ENCODE results near the gene PPP1R8.
A peak's percentile ranks its signal among the peaks of the same experiment; 100 is the strongest.

Gene PPP1R8

DNA sequence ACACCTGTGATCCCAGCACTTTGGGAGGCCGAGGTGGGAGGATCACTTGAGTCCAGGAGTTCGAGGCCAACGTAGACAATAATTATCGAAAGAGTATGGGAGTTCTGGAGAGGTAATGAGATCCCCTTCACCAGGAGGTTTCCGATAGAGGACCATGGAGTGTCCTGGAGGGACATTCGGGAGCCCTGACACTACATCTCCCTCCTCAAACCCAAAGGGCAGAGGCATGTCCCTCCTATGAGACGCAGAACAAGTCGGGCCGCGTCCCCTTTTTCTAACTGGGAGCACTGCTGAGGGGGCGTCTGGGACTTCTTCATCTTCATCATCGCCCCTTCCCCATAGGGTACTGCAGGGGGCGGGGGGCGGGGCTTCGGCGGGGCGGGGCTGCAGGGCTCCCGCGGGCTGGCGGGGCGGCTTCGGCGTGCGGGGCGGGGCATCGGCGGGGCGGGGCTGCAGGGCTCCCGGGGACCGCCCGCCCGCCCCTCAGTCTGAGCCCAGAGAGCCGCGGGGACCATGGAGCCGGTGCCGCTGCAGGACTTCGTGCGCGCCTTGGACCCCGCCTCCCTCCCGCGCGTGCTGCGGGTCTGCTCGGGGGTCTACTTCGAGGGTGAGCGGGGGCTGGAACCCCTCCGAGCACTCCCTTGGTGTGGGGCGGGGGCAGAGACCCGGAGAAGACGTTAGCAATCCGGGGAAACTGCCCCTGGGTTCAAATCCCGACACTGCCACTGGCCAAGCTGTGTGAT, 41.6 kb downstream of the PPP1R8 start, which contains the start of gene THEMIS2:
Gene THEMIS2 (plus strand): TSS at position 486 of the 743 bp plus-strand sequence. CDS start 28 bp downstream, at position 514.
- peak; percentile 80 for DNase-seq (ENCODE audit: low read depth)

- DNase-seq (ENCODE audit: low read depth): no peak
Observed at GRCh38 chr1:27872802-27873551, 42.4 kb downstream of the PPP1R8 start.

DNA sequence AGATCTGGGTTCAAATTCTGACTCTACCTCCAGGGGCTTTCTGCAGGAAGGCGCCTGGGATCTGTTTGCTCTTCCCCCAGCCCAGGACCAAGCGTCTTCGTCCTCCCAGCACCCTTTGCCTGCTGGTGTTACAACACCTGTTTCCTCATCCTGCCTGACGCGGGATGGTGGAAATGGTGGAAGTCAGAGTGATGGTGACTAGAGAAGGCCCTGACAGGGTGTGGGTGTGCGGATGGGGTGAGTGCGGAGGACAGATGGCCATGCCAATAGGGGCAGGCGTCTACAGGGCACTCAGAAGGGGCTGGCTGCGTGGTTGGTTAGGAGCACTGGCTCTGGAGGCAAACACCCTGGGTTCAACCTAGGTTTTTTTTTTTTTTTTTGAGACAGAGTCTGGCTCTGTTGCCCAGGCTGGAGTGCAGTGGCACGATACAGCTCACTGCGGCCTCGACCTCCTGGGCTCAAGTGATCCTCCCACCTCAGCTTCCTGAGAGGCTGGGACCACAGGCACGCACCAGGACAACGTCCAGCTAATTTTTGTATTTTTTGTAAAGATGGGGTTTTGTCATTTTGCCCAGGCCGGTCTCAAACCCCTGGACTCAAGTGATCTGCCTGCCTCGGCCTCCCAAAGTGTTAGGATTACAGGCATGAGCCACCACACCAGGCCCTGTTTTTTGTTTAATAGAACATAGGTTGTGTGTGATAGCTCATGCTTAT, 43.2 kb downstream of the PPP1R8 start:
- DNase-seq (ENCODE audit: low read depth): no peak

- no peak for DNase-seq (ENCODE audit: low read depth)
Observed at GRCh38 chr1:27876341-27877114, 45.9 kb downstream of the PPP1R8 start.

DNA sequence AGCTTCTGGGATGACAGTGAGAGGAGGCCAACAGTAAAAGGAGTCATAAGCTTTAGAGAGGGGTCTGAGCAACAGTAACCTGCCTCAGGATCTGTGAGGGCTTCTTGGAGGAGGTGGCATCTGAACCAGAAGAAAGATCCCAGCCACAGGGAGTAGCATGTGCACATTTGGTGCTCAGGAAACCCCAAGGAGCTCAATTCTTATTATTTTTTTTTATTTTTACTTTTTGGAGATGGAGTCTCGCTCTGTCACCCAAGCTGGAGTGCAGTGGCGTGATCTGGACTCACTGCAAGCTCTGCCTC, 46.5 kb downstream of the PPP1R8 start:
- no peak for DNase-seq (ENCODE audit: low read depth)

DNA sequence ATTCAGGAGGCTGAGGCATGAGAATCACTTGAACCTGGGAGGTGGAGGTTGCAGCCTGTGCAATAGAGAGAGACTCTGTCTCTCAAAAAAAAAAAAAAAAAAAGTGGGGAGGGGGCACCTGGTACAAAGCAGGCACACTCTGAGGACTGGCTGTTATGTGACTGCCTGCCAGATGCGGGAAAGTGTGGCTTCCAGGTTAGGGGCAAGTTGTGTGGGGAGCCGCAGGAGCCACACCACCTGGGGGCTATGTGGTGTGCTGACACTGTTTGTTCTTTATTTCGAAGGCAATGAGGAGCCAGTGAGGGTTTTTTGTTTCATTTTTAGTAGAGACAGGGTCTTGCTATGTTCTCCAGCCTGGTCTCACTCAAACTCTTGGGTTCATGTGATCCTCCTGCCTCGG, 47.5 kb downstream of the PPP1R8 start:
- DNase-seq (ENCODE audit: low read depth): no peak

DNA sequence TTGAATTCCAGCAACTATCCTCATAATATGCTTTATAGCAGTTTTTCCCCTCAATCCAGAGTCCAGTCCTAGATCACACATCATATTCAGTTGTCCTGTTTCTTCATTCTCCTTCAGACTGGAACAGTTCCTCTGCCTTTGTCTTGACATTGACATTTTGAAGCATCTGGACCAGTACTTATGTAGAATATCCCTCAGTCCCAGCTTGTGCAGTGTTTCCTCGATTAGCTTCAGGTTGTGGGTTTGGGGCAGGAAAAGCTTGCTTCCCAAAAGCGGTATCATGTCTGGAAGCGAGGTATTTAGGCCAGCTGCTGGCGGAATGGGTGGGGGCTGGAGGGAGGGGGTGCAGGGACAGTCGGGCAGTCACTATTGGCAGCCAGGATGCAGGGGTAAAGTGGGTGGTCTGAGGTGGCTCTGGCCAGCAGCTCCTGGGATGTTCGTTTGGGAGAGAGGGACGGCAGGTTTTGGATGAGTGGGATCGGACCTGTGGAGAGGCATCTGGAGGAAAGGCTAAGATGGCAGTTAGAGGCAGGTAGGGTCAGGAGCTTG, 48.3 kb downstream of the PPP1R8 start:
- DNase-seq (ENCODE audit: low read depth): no peak

- DNase-seq (ENCODE audit: low read depth): no peak
Observed at GRCh38 chr1:27879374-27880082, 48.9 kb downstream of the PPP1R8 start.

- no peak for DNase-seq (ENCODE audit: low read depth)
Observed at GRCh38 chr1:27882543-27882903, 51.9 kb downstream of the PPP1R8 start.

- DNase-seq (ENCODE audit: low read depth): no peak
Observed at GRCh38 chr1:27883536-27883935, 53.0 kb downstream of the PPP1R8 start.

- DNase-seq (ENCODE audit: low read depth): no peak
Observed at GRCh38 chr1:27884006-27884954, 53.7 kb downstream of the PPP1R8 start.

DNA sequence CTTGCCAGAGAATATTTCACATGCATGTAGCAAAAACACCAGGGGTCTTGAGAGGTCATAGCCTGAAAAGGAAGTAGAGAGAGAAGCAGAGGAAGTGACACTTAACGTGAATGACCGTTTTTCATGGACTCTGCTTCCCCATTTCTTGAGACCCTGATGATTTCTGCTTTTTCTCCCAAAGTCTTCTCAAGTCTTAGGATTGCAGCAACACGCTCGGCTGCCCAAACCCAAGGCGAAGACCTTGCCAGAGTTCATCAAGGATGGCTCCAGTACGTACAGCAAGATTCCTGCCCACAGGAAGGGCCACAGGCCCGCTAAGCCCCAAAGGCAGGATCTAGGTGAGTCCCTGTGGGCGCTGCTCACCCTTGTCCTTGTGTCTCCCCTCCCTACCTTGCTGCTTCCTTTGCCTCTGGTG, 54.5 kb downstream of the PPP1R8 start:
- DNase-seq (ENCODE audit: low read depth): no peak

DNA sequence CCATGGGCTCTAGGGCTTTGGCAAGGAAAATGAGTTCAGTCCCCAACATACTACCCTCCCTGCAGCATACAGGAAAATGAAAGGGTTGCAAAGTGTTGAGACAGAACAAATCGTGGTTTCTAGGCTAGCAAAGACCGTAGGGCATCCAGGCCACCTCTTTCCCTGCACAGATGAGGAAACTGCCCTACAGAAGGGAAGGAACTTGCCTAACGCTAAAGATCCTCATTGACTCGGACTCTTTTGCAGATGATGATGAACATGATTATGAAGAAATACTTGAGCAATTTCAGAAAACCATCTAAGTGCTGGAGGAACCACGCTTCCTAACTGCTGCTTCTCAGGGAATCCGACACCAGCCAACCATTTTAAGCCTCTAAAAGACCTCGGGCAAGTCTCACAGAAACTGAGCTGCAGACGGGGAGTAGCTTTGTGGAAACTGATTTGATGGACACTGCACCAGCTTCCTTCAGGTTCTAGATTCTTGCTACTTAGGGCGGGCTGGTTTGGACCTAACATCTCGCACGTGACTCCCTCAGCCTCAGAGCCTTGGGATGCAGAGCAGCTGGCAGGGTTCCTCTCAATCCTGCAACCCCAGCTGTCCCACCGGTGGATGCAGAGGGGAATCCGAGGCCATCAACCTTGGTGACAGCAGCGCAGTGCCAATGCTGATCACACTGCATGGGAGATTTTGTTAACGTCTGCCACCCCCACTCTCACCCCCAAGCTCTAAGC, 55.2 kb downstream of the PPP1R8 start:
- DNase-seq (ENCODE audit: low read depth): no peak

DNA sequence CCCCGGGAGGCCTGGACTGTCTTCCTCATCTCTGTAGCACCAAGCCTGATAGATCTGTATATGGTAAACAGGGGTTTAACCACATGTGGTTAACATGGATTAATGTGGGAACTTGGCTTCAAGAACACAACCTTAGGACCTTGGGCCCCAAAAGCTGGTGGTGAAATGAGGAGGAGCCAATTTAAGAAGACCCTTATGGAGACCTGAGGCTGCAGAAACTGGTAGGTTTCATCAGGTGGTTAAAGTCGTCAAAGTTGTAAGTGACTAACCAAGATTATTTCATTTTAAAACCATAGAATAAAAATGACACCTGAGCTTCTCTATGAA, 55.7 kb downstream of the PPP1R8 start:
- DNase-seq (ENCODE audit: low read depth): no peak

DNA sequence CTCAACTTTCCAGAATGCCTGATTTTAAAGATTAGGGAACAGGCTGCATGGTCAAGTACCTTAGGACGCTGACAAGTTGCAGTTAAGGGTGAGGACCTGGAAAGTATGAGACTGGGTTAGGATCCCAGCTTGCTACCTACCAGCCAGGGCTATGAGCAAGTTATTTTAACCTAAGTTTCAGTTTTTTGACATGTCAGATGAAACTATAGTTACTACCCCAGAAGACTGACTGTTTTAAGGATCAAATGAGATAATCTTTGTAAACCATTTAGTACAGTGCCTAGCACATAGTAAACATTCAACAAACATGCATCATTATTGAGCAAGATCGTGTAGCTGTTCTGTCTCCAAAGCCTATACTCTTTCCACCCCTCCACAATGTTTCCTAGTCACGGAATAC, 56.2 kb downstream of the PPP1R8 start:
- no peak for DNase-seq (ENCODE audit: low read depth)

DNA sequence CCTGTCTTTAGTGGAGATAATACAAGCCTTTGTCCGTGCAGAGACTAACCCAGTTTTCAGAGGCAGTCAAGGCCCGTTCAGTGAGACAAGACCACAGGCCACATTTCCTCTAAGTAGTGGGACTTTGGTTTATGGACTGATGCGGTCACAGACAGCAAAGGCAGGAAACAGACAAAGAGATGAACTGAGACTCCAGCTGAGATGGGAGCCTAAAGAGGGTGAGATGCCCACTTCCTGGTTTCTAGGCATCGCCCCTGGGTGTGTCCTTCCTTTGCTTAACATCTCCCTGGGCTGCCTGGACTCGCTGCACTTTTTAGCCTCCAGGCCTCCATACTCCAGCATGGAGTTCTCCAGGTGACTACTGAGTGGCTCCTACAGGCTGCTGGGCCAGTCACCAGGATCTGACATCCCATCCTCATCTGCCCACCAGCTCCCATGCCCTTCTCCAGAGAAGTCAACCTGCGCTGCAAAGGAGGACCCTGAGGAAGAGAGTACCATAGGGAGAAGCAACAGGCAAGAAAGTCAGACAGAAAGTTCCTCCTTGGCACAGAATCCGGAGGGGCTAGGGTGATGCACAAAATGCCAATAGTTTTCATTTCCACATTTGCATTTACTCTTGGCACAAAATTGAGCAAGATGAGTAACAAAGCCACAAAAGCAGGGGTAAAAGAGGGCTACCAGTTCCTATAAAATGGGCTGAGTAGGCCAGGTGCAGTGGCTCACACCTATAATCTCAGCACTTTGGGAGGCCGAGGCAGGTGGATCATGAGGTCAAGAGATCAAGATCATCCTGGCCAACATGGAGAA, 56.8 kb downstream of the PPP1R8 start:
- no peak for DNase-seq (ENCODE audit: low read depth)

DNA sequence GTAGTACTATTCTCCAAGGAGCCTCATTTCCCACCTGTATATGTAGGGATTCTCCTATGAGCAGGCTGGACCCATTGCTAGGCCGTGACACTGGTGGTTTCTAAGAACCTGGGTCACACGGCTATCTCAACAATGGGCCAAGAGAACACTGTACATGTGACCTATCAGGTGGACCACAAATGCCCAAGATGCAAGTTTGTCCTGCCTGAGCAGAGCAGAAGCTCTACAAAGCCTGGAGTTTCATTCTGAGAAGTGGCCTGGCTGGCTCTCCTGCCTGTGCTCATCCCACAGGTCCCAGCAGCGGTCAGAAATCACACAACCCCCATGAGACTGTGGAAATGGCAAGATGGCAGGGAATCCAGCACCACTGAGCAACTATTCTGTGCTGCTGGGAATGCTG, 58.9 kb downstream of the PPP1R8 start:
- DNase-seq (ENCODE audit: low read depth): no peak

GRCh38 chr1:27891196-27891889, 60.8 kb downstream of the PPP1R8 start:
- DNase-seq (ENCODE audit: low read depth): no peak
